ENCODE results near the gene C9orf43.

- no peak for TF ChIP-seq HNRNPL (IDR thresholded peaks at IDR 0.05; ENCODE audit: low read depth, low read length)
- TF ChIP-seq PREB (CRISPR knock-in tag; IDR thresholded peaks at IDR 0.05), result no peak
- no peak for TF ChIP-seq KDM4B (IDR thresholded peaks at IDR 0.05; ENCODE audit: borderline replicate concordance in 2 of 2, low read depth in 1 of 2)
- no peak for TF ChIP-seq NFE2 (IDR thresholded peaks at IDR 0.05; ENCODE audit: low read depth)
- no peak for TF ChIP-seq CTCF (IDR thresholded peaks at IDR 0.05 in 2 of 3, conservative IDR thresholded peaks at IDR 0.05 in 1 of 3; ENCODE audit: insufficient read depth in 2 of 3, low read depth in 1 of 3, low read length in 3 of 3)
- TF ChIP-seq ARNT (IDR thresholded peaks at IDR 0.05), result no peak
- no peak for TF ChIP-seq SIRT6 (IDR thresholded peaks at IDR 0.05; ENCODE audit: low read depth, low read length)
- no peak for TF ChIP-seq EZH2 (IDR thresholded peaks at IDR 0.05; ENCODE audit: borderline replicate concordance, low read depth, low read length)
Observed at GRCh38 chr9:113395000-113395861, 15.3 kb upstream of the C9orf43 start.
